H1 (cell line): ENCODE measurements around the gene IFNL2. TPM values are rescaled to one million over a fixed set of nuclear protein-coding genes. Genes with fewer than 3 reads are reported as not detected.

Source experiments
- CTCF ChIA-PET: fragments of 300-600 bp; sonication (Branson Sonifier 250); formaldehyde crosslinking; loops from one replicate; lab custom pipeline; 2021; ENCODE audit not compliant: partially characterized antibody; lab: Charles Lee
- POLR2A ChIA-PET: fragments of 300-600 bp; sonication (Branson Sonifier 250); formaldehyde crosslinking; loops from one replicate; lab custom pipeline; 2021; ENCODE audit warnings: inconsistent platforms; ENCODE audit not compliant: partially characterized antibody; lab: Charles Lee
- DNase-seq, 2 experiments: peaks; one replicate each; pipeline versions ENCODE4 v3.0.0 to v3.0.0-alpha.2; 2010 to 2022; ENCODE audit warnings: low spot score in 2 of 2, low read depth in 1 of 2, mixed read lengths in 1 of 2
- FAIRE-seq: peaks from 2 replicates; lab custom pipeline; 2011; peaks lifted over from hg19 to GRCh38; lab: Jason Lieb, UNC
- H2AFZ ChIP-seq: 2 replicates; pipeline ENCODE4 v1.8.1; 2012; ENCODE audit warnings: low read length, inconsistent platforms
- H2AK5ac ChIP-seq: 2 replicates; pipeline ENCODE4 v1.6.1; 2013; ENCODE audit warnings: low read depth, low read length
- H2BK120ac ChIP-seq: replicated peaks from 2 replicates; pipeline ENCODE3; 2013; ENCODE audit warnings: low read depth, low read length, inconsistent platforms
- H2BK12ac ChIP-seq: 2 replicates; pipeline ENCODE4 v1.6.1; 2013; ENCODE audit warnings: low read depth, low read length
- H2BK15ac ChIP-seq: 2 replicates; pipeline ENCODE4 v1.6.1; 2013; ENCODE audit warnings: low read length
- H2BK20ac ChIP-seq: 2 replicates; pipeline ENCODE4 v1.6.1; 2013; ENCODE audit warnings: low read length
- H2BK5ac ChIP-seq: 2 replicates; pipeline ENCODE4 v1.6.1; 2013; ENCODE audit warnings: low read depth, low read length
- H3K14ac ChIP-seq: 2 replicates; pipeline ENCODE4 v1.6.1; 2013; ENCODE audit warnings: inconsistent platforms; ENCODE audit not compliant: insufficient read length
- H3K18ac ChIP-seq: 2 replicates; pipeline ENCODE4 v1.6.1; 2013; ENCODE audit warnings: low read length; ENCODE audit errors: extremely low read depth
- H3K23ac ChIP-seq: 2 replicates; pipeline ENCODE4 v1.6.1; 2013; ENCODE audit warnings: inconsistent platforms; ENCODE audit not compliant: insufficient read length
- H3K23me2 ChIP-seq: 2 replicates; pipeline ENCODE4 v1.6.1; 2013; ENCODE audit warnings: low read depth, low read length
- H3K27ac ChIP-seq: 2 replicates; pipeline ENCODE4 v1.6.1; 2011; ENCODE audit warnings: low read depth, low read length, inconsistent platforms
- H3K27me3 ChIP-seq, 4 experiments: replicated peaks in 1 of 4; 1 replicate in 1 of 4; 2 replicates in 3 of 4; pipeline versions ENCODE4 v1.6.1 to v1.8.1; 2011 to 2013; ENCODE audit warnings: low read length in 3 of 4, mild to moderate bottlenecking in 3 of 4, inconsistent platforms in 2 of 4, mixed read lengths in 2 of 4, moderate library complexity in 1 of 4; ENCODE audit not compliant: control insufficient read depth in 3 of 4, insufficient read depth in 3 of 4; ENCODE audit errors: extremely low read depth in 1 of 4
- H3K36me3 ChIP-seq, 4 experiments: 2 replicates each; pipeline versions ENCODE4 v1.6.1 to v1.8.1; 2011 to 2013; ENCODE audit warnings: mild to moderate bottlenecking in 4 of 4, low read length in 3 of 4, moderate library complexity in 2 of 4, control low read depth in 1 of 4, inconsistent platforms in 1 of 4; ENCODE audit not compliant: insufficient read depth in 4 of 4, control insufficient read depth in 2 of 4
- H3K4ac ChIP-seq: replicated peaks from 2 replicates; pipeline ENCODE3; 2013; ENCODE audit warnings: low read length, low read depth, mixed read lengths, inconsistent platforms; ENCODE audit not compliant: insufficient read length
- H3K4me1 ChIP-seq, 4 experiments: replicated peaks in 1 of 4; 1 replicate in 1 of 4; 2 replicates in 3 of 4; pipeline versions ENCODE4 v1.6.1 to v1.8.1; 2011 to 2013; ENCODE audit warnings: low read length in 3 of 4, inconsistent platforms in 2 of 4, mixed read lengths in 1 of 4; ENCODE audit not compliant: insufficient read depth in 4 of 4, control insufficient read depth in 3 of 4
- H3K4me2 ChIP-seq, 2 experiments: 2 replicates each; pipeline versions ENCODE4 v1.6.1 to v1.8.1; 2011 to 2013; ENCODE audit warnings: low read depth in 2 of 2, low read length in 2 of 2, control low read depth in 1 of 2, inconsistent platforms in 1 of 2, mild to moderate bottlenecking in 1 of 2; ENCODE audit not compliant: insufficient read depth in 1 of 2
- H3K4me3 ChIP-seq, 4 experiments: fragments of 200-600, 300-600 bp in 1 of 4; sonication (generic), shearing (Covaris generic), sonication (Bioruptor Twin) in 1 of 4; 2 replicates each; pipeline versions ENCODE4 v1.5.1 to v1.8.1; 2011 to 2016; ENCODE audit warnings: low read length in 4 of 4, low read depth in 3 of 4, control low read depth in 2 of 4, inconsistent platforms in 2 of 4, mild to moderate bottlenecking in 2 of 4, mixed read lengths in 1 of 4, moderate library complexity in 1 of 4; ENCODE audit not compliant: insufficient read depth in 2 of 4; ENCODE audit errors: extremely low read depth in 1 of 4
- H3K56ac ChIP-seq: replicated peaks from 2 replicates; pipeline ENCODE3; 2013; ENCODE audit warnings: low read depth, mild to moderate bottlenecking, mixed read lengths, low read length, inconsistent platforms; ENCODE audit not compliant: insufficient read length
- H3K79me1 ChIP-seq: 2 replicates; pipeline ENCODE4 v1.6.1; 2013; ENCODE audit warnings: low read depth, low read length, control low read depth
- H3K79me2 ChIP-seq, 2 experiments: 2 replicates each; pipeline versions ENCODE4 v1.6.1 to v1.8.1; 2012 to 2013; ENCODE audit warnings: low read length in 2 of 2, mild to moderate bottlenecking in 2 of 2, inconsistent platforms in 1 of 2; ENCODE audit not compliant: insufficient read depth in 2 of 2, control insufficient read depth in 1 of 2
- H3K9ac ChIP-seq, 4 experiments: replicated peaks in 1 of 4; 1 replicate in 1 of 4; 2 replicates in 3 of 4; pipeline versions ENCODE4 v1.6.1 to v1.8.1; 2011 to 2013; ENCODE audit warnings: low read depth in 3 of 4, low read length in 3 of 4, control low read depth in 2 of 4, mild to moderate bottlenecking in 2 of 4, moderate library complexity in 2 of 4, inconsistent platforms in 1 of 4; ENCODE audit errors: extremely low read depth in 1 of 4
- H3K9me3 ChIP-seq, 2 experiments: 2 replicates each; pipeline versions ENCODE4 v1.6.1 to v1.8.1; 2012 to 2013; ENCODE audit warnings: mild to moderate bottlenecking in 2 of 2, moderate library complexity in 2 of 2, control low read depth in 1 of 2, inconsistent platforms in 1 of 2, low read depth in 1 of 2, low read length in 1 of 2, mixed read lengths in 1 of 2; ENCODE audit not compliant: insufficient read depth in 2 of 2
- H4K20me1 ChIP-seq, 2 experiments: replicated peaks in 1 of 2; 2 replicates each; pipeline versions ENCODE3 to v1.8.1; 2011 to 2013; ENCODE audit warnings: inconsistent platforms in 2 of 2, low read length in 2 of 2, mild to moderate bottlenecking in 1 of 2; ENCODE audit not compliant: insufficient read depth in 2 of 2, control insufficient read depth in 1 of 2
- H4K5ac ChIP-seq: 2 replicates; pipeline ENCODE4 v1.6.1; 2013; ENCODE audit warnings: low read length, low read depth, mixed read lengths, inconsistent platforms; ENCODE audit not compliant: insufficient read length
- H4K8ac ChIP-seq: 2 replicates; pipeline ENCODE4 v1.8.0; 2013; ENCODE audit warnings: mild to moderate bottlenecking, moderate library complexity, low read length, inconsistent platforms; ENCODE audit not compliant: insufficient read depth; ENCODE audit errors: extremely low read depth
- H4K91ac ChIP-seq: replicated peaks from 2 replicates; pipeline ENCODE3; 2013; ENCODE audit warnings: low read length, mixed read lengths, inconsistent platforms; ENCODE audit not compliant: insufficient read length
- BACH1 ChIP-seq: IDR thresholded peaks from 2 replicates; pipeline ENCODE4 v1.6.1; 2012; ENCODE audit warnings: low read length, improper control_type of control experiment
- HDAC6 ChIP-seq: IDR thresholded peaks from one replicate; pipeline ENCODE4 v1.7.1; 2012; ENCODE audit warnings: low read depth, mild to moderate bottlenecking, inconsistent platforms, low read length, moderate library complexity
- JUND ChIP-seq: IDR thresholded peaks from 2 replicates; pipeline ENCODE4 v1.6.1; 2011; ENCODE audit warnings: mild to moderate bottlenecking, improper control_type of control experiment, low read length
- NANOG ChIP-seq: IDR thresholded peaks from 2 replicates; pipeline ENCODE4 v1.6.1; 2011; ENCODE audit warnings: low read length, low read depth, mild to moderate bottlenecking, inconsistent platforms; ENCODE audit not compliant: insufficient read depth, poor library complexity, severe bottlenecking
- PHF8 ChIP-seq: fragments of 200-600 bp; sonication (generic); conservative IDR thresholded peaks from 2 replicates; pipeline ENCODE4 v1.7.1; 2012; ENCODE audit warnings: low read depth, mild to moderate bottlenecking, inconsistent platforms, low read length, moderate library complexity
- RFX5 ChIP-seq: IDR thresholded peaks from 2 replicates; pipeline ENCODE4 v1.6.1; 2011; ENCODE audit warnings: low read depth, low read length, improper control_type of control experiment, borderline replicate concordance
- WGBS, 2 experiments: shearing (Covaris generic) in 1 of 2; methylation state at CpG; one replicate each; pipeline versions ENCODE4 v1.1.6 to v1.1.7; 2013 to 2015; ENCODE audit warnings: low lambda C conversion rate in 2 of 2, mixed read lengths in 2 of 2, inconsistent platforms in 1 of 2, low coverage in 1 of 2, missing lambda C conversion rate in 1 of 2; ENCODE audit not compliant: insufficient replicate concordance in 2 of 2, insufficient coverage in 1 of 2, insufficient read length in 1 of 2; ENCODE audit errors: extremely low coverage in 1 of 2, missing lambda C conversion rate in 1 of 2; 5-methylcytosine and 5-hydroxymethylcytosine counted together
- polyA plus RNA-seq, 7 experiments: library from polyadenylated mRNA; depleted of rRNA in 3 of 7; stranded (reverse) in 5 of 7; unstranded in 2 of 7; fragments of >200 nt in 5 of 7; fragments of 200-250 nt in 2 of 7; gene quantifications; 1 replicate in 5 of 7; 2 replicates in 1 of 7; 4 replicates in 1 of 7; pipeline versions ENCODE4 v1.2.1 to v1.2.3, GENCODE V29; 2011 to 2013; ENCODE audit warnings: missing spikeins in 2 of 7, mixed read lengths in 2 of 7
- total RNA-seq: library from RNA; stranded (reverse); fragmentation: NEBNext Ultra II Directional; extraction: Animal tissue kit (Norgen Biotek cat#: 25700); gene quantifications from 2 replicates; pipeline ENCODE4 v1.2.1, GENCODE V29; 2021

IFNL2 gene
- total and polyA plus RNA-seq, 2 of the 8 experiments (the other 6 are each of a cell fraction or from before 2014, with no cell fraction given), result not detected

- no peak overlapping the region for H2AFZ ChIP-seq
- H3K56ac ChIP-seq, result no peak overlapping the region
- no peak for FAIRE-seq
- no peak overlapping the region for H2BK20ac ChIP-seq
- no peak overlapping the region for H3K14ac ChIP-seq
- POLR2A ChIA-PET, result interaction anchor here (1.0 kb wide), 1 partner anchor 12 kb away, joined by 3 read pairs; no protein-coding TSS in a partner anchor
- WGBS, 2 experiments, result 91% methylated on average over 4 of the region's 4 CpGs; no CpG with 5 or more reads in 1 of the 2 experiments
- no peak overlapping the region for H2BK12ac ChIP-seq
- peaks cover 7% of the 10 kb centered on the region; the same call in 1 of the 2 replicates for H3K23me2 ChIP-seq
- no peak for DNase-seq
- H3K4me3 ChIP-seq, result no peak overlapping the region
- H3K9me3 ChIP-seq, result no peaks in the 10 kb centered on the region
- H3K4me1 ChIP-seq, result peaks cover 2 to 8% (median 3%) of the 10 kb centered on the region in 4 experiments; a peak in 5 of 7 replicates
- no peak overlapping the region for H3K23ac ChIP-seq
- H3K27me3 ChIP-seq, result peaks cover 0 to 14% (median 12%) of the 10 kb centered on the region in 4 experiments; a peak in 4 of 7 replicates
- H4K5ac ChIP-seq, result no peak overlapping the region
- no peak overlapping the region for H3K18ac ChIP-seq
- no peak overlapping the region for H2BK120ac ChIP-seq
- no peak overlapping the region for H2AK5ac ChIP-seq
- no peak overlapping the region for H3K27ac ChIP-seq
- TF ChIP-seq JUND, result no peak
- TF ChIP-seq RFX5, result no peak
- no peak for TF ChIP-seq HDAC6
- TF ChIP-seq BACH1, result no peak
- no peak for TF ChIP-seq PHF8
- TF ChIP-seq NANOG, result no peak
- H3K9ac ChIP-seq, result no peak overlapping the region
- peaks cover 0 to 15% (median 1%) of the 10 kb centered on the region in 4 experiments; a peak in 3 of 8 replicates for H3K36me3 ChIP-seq
- no peak overlapping the region for H2BK15ac ChIP-seq
- peaks cover 0 to 7% of the 10 kb centered on the region in 2 experiments for H4K20me1 ChIP-seq
- no peak overlapping the region for H3K4me2 ChIP-seq
- H2BK5ac ChIP-seq, result no peak overlapping the region
- no peak overlapping the region for H4K8ac ChIP-seq
- no peaks in the 10 kb centered on the region for H3K79me2 ChIP-seq
- H3K4ac ChIP-seq, result no peak overlapping the region
- CTCF ChIA-PET, result interaction anchor here (0.7 kb wide), 1 partner anchor 12 kb away, joined by 4 read pairs; no protein-coding TSS in a partner anchor
- H3K79me1 ChIP-seq, result no peaks in the 10 kb centered on the region
- H4K91ac ChIP-seq, result no peak overlapping the region
Measured at GRCh38 chr19:39317476-39317875, 49.3 kb downstream of the IFNL2 start.
